Liver (tissue), 9 donors: ENCODE measurements around the gene B4GALT2. TPM values are rescaled to one million over a fixed set of nuclear protein-coding genes. Genes with fewer than 3 reads are reported as not detected.

Experiments
- DNase-seq: peaks from one replicate; pipeline ENCODE4 v3.0.0-alpha.2; 2017; ENCODE audit warnings: low spot score
- H3K27ac ChIP-seq, 2 donors: one replicate each; pipeline ENCODE4 v1.7.0; 2013; ENCODE audit warnings: inconsistent platforms in 2 of 2, low read length in 2 of 2, control low read depth in 1 of 2, low read depth in 1 of 2, mild to moderate bottlenecking in 1 of 2
- H3K27me3 ChIP-seq, 4 donors: one replicate each; pipeline versions ENCODE4 v1.6.1 to v1.7.0; 2013; ENCODE audit warnings: low read length in 3 of 4, inconsistent platforms in 1 of 4, mild to moderate bottlenecking in 1 of 4, moderate library complexity in 1 of 4; ENCODE audit not compliant: control insufficient read depth in 4 of 4, insufficient read depth in 4 of 4
- H3K36me3 ChIP-seq, 4 donors: one replicate each; pipeline versions ENCODE4 v1.6.1 to v1.7.0; 2013; ENCODE audit warnings: low read length in 3 of 4, mild to moderate bottlenecking in 3 of 4, low read depth in 1 of 4, moderate library complexity in 1 of 4; ENCODE audit not compliant: control insufficient read depth in 4 of 4, insufficient read depth in 3 of 4
- H3K4me1 ChIP-seq, 4 donors: one replicate each; pipeline versions ENCODE4 v1.6.1 to v1.7.0; 2013; ENCODE audit warnings: low read length in 3 of 4, mild to moderate bottlenecking in 3 of 4, moderate library complexity in 1 of 4; ENCODE audit not compliant: control insufficient read depth in 4 of 4, insufficient read depth in 4 of 4
- H3K4me3 ChIP-seq, 3 donors: one replicate each; pipeline versions ENCODE4 v1.6.1 to v1.7.0; 2013; ENCODE audit warnings: low read length in 3 of 3, control low read depth in 1 of 3, low read depth in 1 of 3, mild to moderate bottlenecking in 1 of 3
- H3K9ac ChIP-seq, 2 donors: one replicate each; pipeline ENCODE4 v1.7.0; 2013; ENCODE audit warnings: low read length in 2 of 2, mild to moderate bottlenecking in 2 of 2, moderate library complexity in 2 of 2, control low read depth in 1 of 2, low read depth in 1 of 2
- H3K9me3 ChIP-seq, 4 donors: one replicate each; pipeline versions ENCODE4 v1.6.1 to v1.7.0; 2013; ENCODE audit warnings: low read length in 3 of 4; ENCODE audit not compliant: control insufficient read depth in 4 of 4
- EGR1 ChIP-seq, 2 donors: IDR thresholded peaks; 2 replicates each; pipeline ENCODE4 v1.6.1; 2016 to 2018; ENCODE audit warnings: antibody characterized with exemption in 2 of 2, low read depth in 2 of 2
- FOXA2 ChIP-seq: IDR thresholded peaks from 2 replicates; pipeline ENCODE4 v1.6.1; 2016; ENCODE audit warnings: antibody characterized with exemption
- GABPA ChIP-seq, 2 donors: IDR thresholded peaks in 1 of 2; conservative IDR thresholded peaks in 1 of 2; 2 replicates each; pipeline ENCODE4 v1.6.1; 2016; ENCODE audit warnings: antibody characterized with exemption in 2 of 2, mild to moderate bottlenecking in 1 of 2, moderate library complexity in 1 of 2
- HNF4A ChIP-seq, 2 donors: conservative IDR thresholded peaks; 2 replicates each; pipeline ENCODE4 v1.6.1; 2016; ENCODE audit warnings: antibody characterized with exemption in 2 of 2, mild to moderate bottlenecking in 2 of 2
- JUND ChIP-seq, 2 donors: IDR thresholded peaks; 2 replicates each; pipeline ENCODE4 v1.6.1; 2016; ENCODE audit warnings: antibody characterized with exemption in 2 of 2
- NR2F2 ChIP-seq: IDR thresholded peaks from 2 replicates; pipeline ENCODE4 v1.6.1; 2016; ENCODE audit warnings: antibody characterized with exemption
- REST ChIP-seq: IDR thresholded peaks from 2 replicates; pipeline ENCODE4 v1.6.1; 2016; ENCODE audit warnings: antibody characterized with exemption, mild to moderate bottlenecking
- TAF1 ChIP-seq: conservative IDR thresholded peaks from 2 replicates; pipeline ENCODE4 v1.6.1; 2016; ENCODE audit warnings: antibody characterized with exemption, mild to moderate bottlenecking
- YY1 ChIP-seq: IDR thresholded peaks from 2 replicates; pipeline ENCODE4 v1.6.1; 2016; ENCODE audit warnings: antibody characterized with exemption, mild to moderate bottlenecking
- ZBTB33 ChIP-seq: IDR thresholded peaks from 2 replicates; pipeline ENCODE4 v1.6.1; 2016; ENCODE audit warnings: antibody characterized with exemption
- WGBS: extraction: QIAGEN DNeasy Blood & Tissue Kit; methylation state at CpG from one replicate; pipeline ENCODE4 v1.1.7; 2013; 5-methylcytosine and 5-hydroxymethylcytosine counted together
- polyA plus RNA-seq, 2 donors: library from polyadenylated mRNA; stranded (reverse) in 1 of 2; unstranded in 1 of 2; fragments of 200-250 nt in 1 of 2; fragments of >200 nt in 1 of 2; fragmentation: Nextera tagmentation in 1 of 2; extraction: Ambion mirVana in 1 of 2; gene quantifications; one replicate each; pipeline versions ENCODE4 v1.2.1 to v1.2.3, GENCODE V29; 2013 to 2015
- total RNA-seq, 2 donors: library from RNA; depleted of rRNA; stranded (reverse); fragments of >200 nt; gene quantifications; one replicate each; pipeline ENCODE4 v1.2.3, GENCODE V29; 2014
- TF ChIP-seq, protein P1 (sequence below): fragments of 150-350 bp; IDR thresholded peaks from 2 replicates; pipeline ENCODE4 v1.5.1; 2017; ENCODE audit warnings: improper control_type of control experiment, low read depth, low read length; ENCODE audit not compliant: missing input control
- TF ChIP-seq, protein P2 (sequence below): IDR thresholded peaks from 2 replicates; pipeline ENCODE4 v1.6.1; 2016; ENCODE audit warnings: antibody characterized with exemption
- donor health status: healthy.
- donor health status: healthy.
- donor health status: healthy.
- donor health status: healthy.
- donor health status: healthy.

B4GALT2 gene
- total and polyA plus RNA-seq, 4 donors: 2.9 to 31.5 (median 16.1) TPM

GRCh38 chr1:43981135-43981491, 2.1 kb downstream of the B4GALT2 start:
- no peak for DNase-seq
- WGBS: 85% methylated on average over 20 of the region's 20 CpGs
- Histone ChIP-seq H3K9ac (no peak overlapping the region), H3K27ac (no peak overlapping the region), H3K4me3 (no peak overlapping the region), H3K4me1 (peaks cover 7 to 39% (median 29%) of the 10 kb centered on the region in 4 donors), H3K27me3 (no peaks in the 10 kb centered on the region), H3K36me3 (peaks cover 0 to 17% (median 8%) of the 10 kb centered on the region in 4 donors), H3K9me3 (no peaks in the 10 kb centered on the region)
- TF ChIP-seq, protein P1, sequence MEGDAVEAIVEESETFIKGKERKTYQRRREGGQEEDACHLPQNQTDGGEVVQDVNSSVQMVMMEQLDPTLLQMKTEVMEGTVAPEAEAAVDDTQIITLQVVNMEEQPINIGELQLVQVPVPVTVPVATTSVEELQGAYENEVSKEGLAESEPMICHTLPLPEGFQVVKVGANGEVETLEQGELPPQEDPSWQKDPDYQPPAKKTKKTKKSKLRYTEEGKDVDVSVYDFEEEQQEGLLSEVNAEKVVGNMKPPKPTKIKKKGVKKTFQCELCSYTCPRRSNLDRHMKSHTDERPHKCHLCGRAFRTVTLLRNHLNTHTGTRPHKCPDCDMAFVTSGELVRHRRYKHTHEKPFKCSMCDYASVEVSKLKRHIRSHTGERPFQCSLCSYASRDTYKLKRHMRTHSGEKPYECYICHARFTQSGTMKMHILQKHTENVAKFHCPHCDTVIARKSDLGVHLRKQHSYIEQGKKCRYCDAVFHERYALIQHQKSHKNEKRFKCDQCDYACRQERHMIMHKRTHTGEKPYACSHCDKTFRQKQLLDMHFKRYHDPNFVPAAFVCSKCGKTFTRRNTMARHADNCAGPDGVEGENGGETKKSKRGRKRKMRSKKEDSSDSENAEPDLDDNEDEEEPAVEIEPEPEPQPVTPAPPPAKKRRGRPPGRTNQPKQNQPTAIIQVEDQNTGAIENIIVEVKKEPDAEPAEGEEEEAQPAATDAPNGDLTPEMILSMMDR: no peak
- TF ChIP-seq YY1: no peak
- TF ChIP-seq ZBTB33: no peak
- no peak for TF ChIP-seq REST
- TF ChIP-seq NR2F2: no peak
- TF ChIP-seq EGR1 (IDR thresholded peaks at IDR 0.05; ENCODE audit: low read depth in 2 of 2): no peak
- TF ChIP-seq, protein P2, sequence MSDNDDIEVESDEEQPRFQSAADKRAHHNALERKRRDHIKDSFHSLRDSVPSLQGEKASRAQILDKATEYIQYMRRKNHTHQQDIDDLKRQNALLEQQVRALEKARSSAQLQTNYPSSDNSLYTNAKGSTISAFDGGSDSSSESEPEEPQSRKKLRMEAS: no peak
- no peak for TF ChIP-seq HNF4A (conservative IDR thresholded peaks at IDR 0.05)
- TF ChIP-seq JUND (IDR thresholded peaks at IDR 0.05): no peak
- no peak for TF ChIP-seq GABPA (IDR thresholded peaks at IDR 0.05 in 1 of 2, conservative IDR thresholded peaks at IDR 0.05 in 1 of 2)
- TF ChIP-seq FOXA2: no peak
- TF ChIP-seq TAF1: no peak

DNA sequence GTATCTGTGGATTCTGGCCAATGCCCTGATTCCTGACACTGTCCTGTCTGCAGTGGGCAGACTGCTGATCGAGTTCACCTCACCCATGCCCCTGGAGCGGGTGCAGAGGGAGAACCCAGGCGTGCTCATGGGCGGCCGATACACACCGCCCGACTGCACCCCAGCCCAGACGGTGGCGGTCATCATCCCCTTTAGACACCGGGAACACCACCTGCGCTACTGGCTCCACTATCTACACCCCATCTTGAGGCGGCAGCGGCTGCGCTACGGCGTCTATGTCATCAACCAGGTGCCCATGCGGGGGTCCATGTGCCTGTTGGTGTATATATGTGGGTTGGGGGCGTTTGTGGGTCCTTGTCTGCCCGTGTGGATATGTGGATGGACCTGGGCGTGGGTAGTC, 2.6 kb downstream of the B4GALT2 start:
- TF ChIP-seq GABPA (IDR thresholded peaks at IDR 0.05 in 1 of 2, conservative IDR thresholded peaks at IDR 0.05 in 1 of 2): no peak
- DNase-seq: no peak
- peaks cover 7 to 33% (median 24%) of the 10 kb centered on the region in 4 donors for H3K4me1 ChIP-seq
- peaks cover 0 to 13% (median 4%) of the 10 kb centered on the region in 4 donors for H3K36me3 ChIP-seq
- no peak overlapping the region for H3K27ac ChIP-seq
- H3K9me3 ChIP-seq: no peaks in the 10 kb centered on the region
- H3K27me3 ChIP-seq: no peaks in the 10 kb centered on the region
- WGBS: 97% methylated on average over 20 of the region's 20 CpGs
- H3K4me3 ChIP-seq: no peak overlapping the region
- H3K9ac ChIP-seq: no peak overlapping the region
